GM12878 (cell line): ENCODE results near the gene ADGRG7.

Source experiments
- CTCF ChIP-seq, 3 experiments: IDR thresholded peaks in 2 of 3; conservative IDR thresholded peaks in 1 of 3; 2 replicates each; pipeline ENCODE4 v1.5.1; 2011; ENCODE audit warnings: low read depth in 3 of 3, low read length in 3 of 3, mild to moderate bottlenecking in 3 of 3, control low read depth in 2 of 3, moderate library complexity in 2 of 3, inconsistent platforms in 1 of 3, mixed read lengths in 1 of 3; ENCODE audit not compliant: control insufficient read depth in 2 of 3, insufficient read depth in 1 of 3; ENCODE audit errors: extremely low read depth in 1 of 3
- EZH2 ChIP-seq: IDR thresholded peaks from 2 replicates; pipeline ENCODE4 v1.6.1; 2012; ENCODE audit warnings: low read depth, mild to moderate bottlenecking, control low read depth, inconsistent platforms, low read length, borderline replicate concordance; ENCODE audit not compliant: control insufficient read depth
- HCFC1 ChIP-seq: fragments of 150-350 bp; IDR thresholded peaks from 2 replicates; pipeline ENCODE4 v1.6.1; 2014; ENCODE audit warnings: low read length
- NFXL1 ChIP-seq: fragments of 450-650 bp; IDR thresholded peaks from 2 replicates; pipeline ENCODE4 v1.6.1; 2017; ENCODE audit warnings: antibody characterized with exemption, mild to moderate bottlenecking, borderline replicate concordance
- POLR2A ChIP-seq: IDR thresholded peaks from 2 replicates; pipeline ENCODE4 v1.6.1; 2011; ENCODE audit warnings: low read depth, mild to moderate bottlenecking, low read length
- PRDM15 ChIP-seq: fragments of 450-650 bp; formaldehyde crosslinking; IDR thresholded peaks from 2 replicates; pipeline ENCODE4 v1.4.0; 2020; ENCODE audit warnings: mild to moderate bottlenecking, moderate library complexity
- SMC3 ChIP-seq: IDR thresholded peaks from 2 replicates; pipeline ENCODE4 v1.6.1; 2011; ENCODE audit warnings: low read length, improper control_type of control experiment, borderline replicate concordance
- SP1 ChIP-seq: IDR thresholded peaks from one replicate; pipeline ENCODE4 v1.6.1; 2011; ENCODE audit warnings: low read depth, low read length
- TCF7 ChIP-seq: IDR thresholded peaks from 2 replicates; pipeline ENCODE4 v1.6.1; 2014; ENCODE audit warnings: antibody characterized with exemption, borderline replicate concordance
- YY1 ChIP-seq: IDR thresholded peaks from 2 replicates; pipeline ENCODE4 v1.6.1; 2011; ENCODE audit warnings: low read depth, mild to moderate bottlenecking, low read length

- TF ChIP-seq CTCF (IDR thresholded peaks at IDR 0.05 in 2 of 3, conservative IDR thresholded peaks at IDR 0.05 in 1 of 3; ENCODE audit: control insufficient read depth in 2 of 3, extremely low read depth in 1 of 3, insufficient read depth in 1 of 3, low read depth in 3 of 3, low read length in 3 of 3) (no peak), NFXL1 (no peak), PRDM15 (CRISPR knock-in tag) (no peak), HCFC1 (no peak), POLR2A (no peak), SP1 (no peak), YY1 (no peak), TCF7 (no peak), SMC3 (no peak), EZH2 (no peak)
Observed at GRCh38 chr3:100681496-100681895, 72.1 kb downstream of the ADGRG7 start.
